GM21576 (cell line): ENCODE measurements around the gene ILKAP.
"Not testable (repeated sequence)": the region's sequence is repeated elsewhere in the genome, so short reads cannot be mapped to it uniquely, and the experiment has no call there.

Experiments used
- ATAC-seq: cut with Tn5 transposase; IDR thresholded peaks from one replicate; pipeline ENCODE4 v1.9.1; 2021; ENCODE audit warnings: mild to moderate bottlenecking, moderate library complexity; ENCODE audit not compliant: unreplicated experiment

Gene ILKAP

DNA sequence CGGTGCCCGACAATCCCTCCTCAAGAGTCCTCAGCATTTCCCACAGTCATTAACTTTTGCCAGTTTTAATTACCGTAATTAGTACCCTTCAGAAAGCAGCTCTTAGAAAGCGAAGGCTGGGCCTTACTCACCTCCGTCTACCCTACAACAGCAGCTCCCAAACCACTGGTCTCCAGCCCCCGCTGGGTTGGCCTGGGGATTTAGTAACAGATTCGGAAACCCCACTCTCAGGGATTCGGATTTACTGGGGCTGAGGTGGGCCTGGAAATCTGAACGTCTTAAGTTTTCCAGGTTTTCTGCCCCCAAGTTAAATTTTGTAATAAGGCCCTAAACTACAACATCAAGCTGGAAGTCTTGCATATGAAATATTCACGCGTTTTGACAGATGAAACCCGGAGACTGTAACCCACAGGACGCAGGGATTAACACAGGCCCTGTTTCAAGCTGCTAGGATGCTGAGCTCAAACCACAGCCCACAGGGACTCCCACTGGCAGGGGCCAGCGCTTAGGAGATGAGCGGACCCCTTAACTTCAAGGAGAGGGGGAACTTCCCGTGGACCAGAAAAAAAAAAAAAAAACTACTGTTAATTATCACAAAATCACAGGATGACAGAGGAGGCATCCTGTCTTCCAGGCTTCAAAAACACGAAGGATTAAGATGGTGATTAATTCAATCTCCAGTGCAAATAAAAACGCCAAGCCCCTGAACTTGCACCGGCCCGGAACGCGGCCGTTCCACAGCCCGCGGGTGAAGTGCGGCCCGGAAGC lies 985 bp downstream of the ILKAP start:
- ATAC-seq: no peak

GRCh38 chr2:238190445-238190844 lies 13.1 kb downstream of the ILKAP start:
- no peak for ATAC-seq

DNA sequence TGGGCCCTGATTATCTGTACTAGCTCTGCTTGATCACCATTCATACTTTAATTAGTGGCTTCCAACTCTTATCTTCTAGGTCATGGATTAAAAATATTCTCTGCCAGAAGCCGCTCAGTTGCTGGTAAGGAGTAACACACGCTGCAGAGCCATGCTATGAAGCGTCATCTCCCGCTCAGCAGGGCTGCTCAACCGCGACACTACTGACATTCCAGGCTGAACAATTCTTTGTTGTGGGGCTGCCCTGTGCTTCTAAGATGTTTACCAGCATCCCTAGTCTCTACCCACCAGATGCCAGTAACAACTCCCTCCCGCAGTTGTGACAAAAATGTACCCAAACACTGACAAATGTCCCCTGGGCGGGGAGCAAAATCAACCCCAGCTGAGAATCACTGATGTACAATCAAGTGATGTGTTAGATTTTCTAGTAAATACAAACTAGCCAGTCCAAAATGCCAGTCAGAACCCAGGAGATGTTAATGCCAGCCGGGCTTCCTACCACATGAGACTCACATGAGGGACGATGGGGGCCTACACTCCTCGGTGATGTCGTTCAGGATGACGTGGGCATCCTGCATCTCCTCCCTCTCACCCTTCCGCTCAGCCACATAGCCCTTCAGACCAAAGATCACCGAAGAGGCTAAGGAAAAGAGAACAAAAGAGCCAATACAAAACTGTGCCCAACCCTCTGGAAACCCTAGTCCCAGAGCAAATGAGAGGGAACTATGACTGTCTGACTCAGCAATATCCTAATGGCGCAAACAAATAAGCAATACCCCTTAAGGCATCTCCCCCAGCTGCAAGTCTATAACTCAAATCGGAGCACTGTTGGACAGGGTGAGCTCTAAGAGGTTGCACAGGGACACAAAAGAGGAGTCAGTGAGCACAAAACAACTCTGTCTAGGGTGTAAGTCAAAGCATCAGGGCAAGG lies 15.6 kb downstream of the ILKAP start:
- ATAC-seq: no peak

- ATAC-seq: no peak
These were observed 19.7 kb downstream of the ILKAP start for GRCh38 chr2:238183821-238184220.

GRCh38 chr2:238182362-238182761 lies 21.1 kb downstream of the ILKAP start:
- ATAC-seq: no peak

DNA sequence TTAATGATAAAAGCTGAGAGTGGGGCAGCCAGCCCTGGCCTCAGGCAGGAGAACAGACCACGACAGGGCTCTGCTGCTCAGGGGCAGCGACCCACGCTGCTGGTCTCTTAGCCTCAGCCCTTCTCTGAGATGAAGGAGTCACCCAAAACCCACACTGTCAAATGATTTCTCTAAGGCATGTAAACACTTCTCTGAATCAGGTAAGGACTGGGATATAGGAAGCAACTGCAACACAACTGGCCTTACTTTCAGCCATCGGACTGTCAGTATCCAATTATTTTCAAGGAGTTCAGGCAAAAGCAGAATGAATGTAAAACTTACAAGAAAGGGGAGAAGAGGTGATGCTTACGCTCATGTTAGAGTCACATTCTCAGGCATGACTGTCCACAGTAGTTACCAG lies 22.9 kb downstream of the ILKAP start:
- ATAC-seq: no peak

GRCh38 chr2:238176613-238177012 lies 26.9 kb downstream of the ILKAP start:
- no peak for ATAC-seq

DNA sequence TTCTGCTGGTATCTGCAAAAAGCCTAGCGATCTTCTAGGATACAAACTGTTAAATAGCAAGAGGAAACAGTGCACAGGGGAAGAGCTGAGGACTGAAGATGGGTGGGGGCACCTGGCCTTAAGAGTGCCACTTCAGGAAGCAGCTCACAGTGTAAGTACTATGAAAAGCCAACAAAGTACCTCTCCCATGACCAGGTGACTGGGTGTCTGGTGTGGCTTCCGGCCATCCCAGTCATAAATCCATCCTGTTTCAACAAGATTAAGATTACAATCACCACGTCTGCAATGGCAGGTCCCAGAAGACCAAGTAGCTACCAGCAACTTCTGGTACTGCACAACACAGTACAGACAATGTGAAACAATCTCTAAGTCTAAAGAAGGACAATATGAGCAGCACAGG lies 28.8 kb downstream of the ILKAP start:
- ATAC-seq: no peak

DNA sequence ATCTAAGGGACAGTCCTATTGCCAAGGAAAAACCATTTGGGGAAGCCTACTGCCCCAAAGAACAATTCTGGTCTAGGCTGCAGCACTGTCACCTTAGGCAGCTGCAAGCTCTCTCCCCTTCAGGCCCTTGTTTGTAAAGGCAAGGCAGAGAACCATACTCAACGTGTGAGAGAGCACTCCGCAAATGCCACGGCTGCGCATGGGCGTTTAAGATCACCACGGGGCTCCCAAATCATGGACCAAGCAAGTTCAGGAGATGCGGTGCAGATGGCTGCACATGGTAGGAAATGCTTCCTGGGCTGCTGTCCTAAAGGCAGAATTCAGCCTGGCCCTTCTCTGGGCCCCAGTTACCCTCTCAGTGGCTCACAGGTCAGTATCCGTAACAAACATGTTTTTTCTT lies 29.2 kb downstream of the ILKAP start:
- no peak for ATAC-seq

DNA sequence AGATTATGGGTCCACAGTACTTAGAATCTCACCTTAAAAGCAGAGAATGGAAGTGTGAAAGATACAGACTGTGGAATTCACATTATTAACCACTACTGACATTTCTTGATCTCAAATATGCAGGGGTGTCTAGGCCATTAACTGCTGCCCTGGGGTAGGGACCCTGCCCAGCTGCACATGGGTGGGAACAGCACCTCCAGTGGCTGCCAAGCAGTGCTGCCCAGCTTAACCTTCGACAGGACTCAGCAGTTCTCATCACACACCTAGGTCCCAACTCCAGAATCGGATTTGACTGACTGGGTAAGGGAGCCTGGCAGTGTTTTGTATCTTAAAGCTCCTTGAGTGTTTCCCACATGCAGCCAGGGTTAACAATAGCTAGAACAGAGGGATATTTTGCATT lies 29.8 kb downstream of the ILKAP start:
- no peak for ATAC-seq

GRCh38 chr2:238172439-238172838 lies 31.1 kb downstream of the ILKAP start:
- no peak for ATAC-seq

GRCh38 chr2:238171575-238172187 lies 31.8 kb downstream of the ILKAP start:
- no peak for ATAC-seq

DNA sequence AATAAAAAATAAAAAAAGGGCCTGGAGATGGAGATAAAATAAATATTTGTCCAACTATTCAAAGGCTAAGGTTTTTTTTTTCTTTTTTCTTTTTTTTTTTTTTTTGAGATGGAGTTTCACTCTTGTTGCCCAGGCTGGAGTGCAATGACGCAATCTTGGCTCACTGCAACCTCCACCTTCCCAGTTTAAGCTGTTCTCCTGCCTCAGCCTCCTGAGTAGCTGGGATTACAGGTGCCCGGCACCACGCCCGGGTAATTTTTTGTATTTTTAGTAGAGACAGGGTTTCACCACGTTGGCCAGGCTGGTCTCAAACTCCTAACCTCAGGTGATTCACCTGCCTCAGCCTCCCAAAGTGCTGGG lies 32.4 kb downstream of the ILKAP start:
- not testable (repeated sequence) for ATAC-seq

DNA sequence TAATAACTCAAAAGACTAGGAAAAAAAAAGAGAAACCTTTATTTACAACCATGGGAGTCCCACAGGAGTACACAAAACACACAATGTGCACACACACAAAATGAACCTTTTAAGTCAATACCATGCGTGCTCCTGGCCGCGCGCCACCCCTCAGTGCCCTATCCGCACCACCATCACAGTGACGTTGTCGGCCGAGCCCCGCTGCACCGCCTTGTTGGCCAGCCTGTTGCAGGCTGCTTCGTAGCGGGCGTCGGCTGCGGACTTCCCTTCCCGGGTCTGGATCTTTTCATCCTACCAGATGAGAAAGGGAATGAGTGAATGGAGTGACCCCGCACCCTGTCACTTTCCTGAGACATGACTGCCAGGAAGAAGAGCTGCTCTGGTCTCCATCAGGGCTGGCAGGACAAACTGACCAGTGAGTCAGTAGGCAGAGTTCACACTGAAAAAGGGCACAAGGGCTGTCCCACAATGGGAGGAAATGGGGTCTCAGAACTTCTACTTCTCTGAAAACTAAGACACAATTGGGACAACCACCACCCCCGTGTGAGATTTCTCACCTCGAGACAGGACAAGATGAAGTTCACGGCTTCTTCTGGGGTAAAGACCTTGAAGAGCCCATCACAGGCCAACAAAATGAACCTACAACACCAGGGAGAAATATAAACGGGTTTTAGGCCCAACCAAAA lies 33.0 kb downstream of the ILKAP start:
- ATAC-seq: no peak

DNA sequence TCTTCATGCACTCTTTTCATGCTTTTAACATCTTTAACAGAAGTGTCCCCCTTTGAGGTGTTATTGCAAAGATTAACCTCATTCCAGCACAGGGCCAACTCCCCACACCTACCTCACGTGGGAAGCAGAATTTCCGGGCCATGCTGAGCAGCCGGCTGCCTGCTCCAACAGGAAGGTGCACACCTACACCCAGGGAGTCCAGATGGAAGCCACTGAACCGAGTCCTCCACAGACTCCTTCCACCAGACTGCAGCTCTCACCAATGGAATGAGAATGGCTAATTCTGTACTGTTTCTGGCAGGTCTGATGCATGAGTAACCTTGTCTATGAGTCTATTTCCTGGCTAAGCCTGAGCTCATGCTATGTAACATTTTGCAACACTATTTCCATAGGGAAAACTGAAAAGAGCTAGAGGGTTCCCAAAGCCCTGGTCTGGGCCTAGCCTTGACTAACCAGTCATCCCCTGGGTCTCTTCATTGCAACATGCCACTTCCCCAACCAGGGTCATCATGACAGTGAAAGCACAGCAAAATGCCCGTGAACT lies 33.7 kb downstream of the ILKAP start:
- no peak for ATAC-seq

DNA sequence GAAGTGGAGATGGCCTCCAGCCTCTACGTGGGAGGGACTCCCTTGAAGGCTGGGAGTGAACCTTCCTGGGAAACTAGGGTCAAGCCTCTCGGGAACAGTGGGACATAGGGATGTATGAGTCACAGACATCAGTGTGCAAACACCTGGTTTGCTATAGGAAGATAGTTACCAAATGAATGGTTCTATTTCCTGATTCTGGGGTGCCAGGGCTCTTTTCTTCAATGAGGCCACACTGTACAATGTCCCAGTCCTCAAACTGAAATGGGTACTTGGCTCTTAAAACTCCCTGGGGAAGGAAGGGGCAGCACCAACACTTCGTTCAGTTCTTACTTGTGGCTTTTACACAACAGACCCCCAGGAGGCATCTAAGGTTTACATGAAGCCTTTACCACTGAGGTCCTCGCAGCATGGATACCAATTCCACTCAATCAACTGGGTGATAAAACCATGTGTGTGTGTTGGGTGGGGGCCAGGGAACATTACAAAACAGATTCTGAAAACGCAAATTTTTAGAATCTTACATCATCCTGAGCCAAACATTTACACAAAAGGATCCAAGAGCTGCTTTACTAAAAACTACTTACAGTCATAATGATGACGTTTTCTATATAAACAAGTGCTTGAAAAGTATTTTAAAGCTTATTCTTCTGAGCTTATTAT lies 34.3 kb downstream of the ILKAP start:
- ATAC-seq: no peak

- ATAC-seq: no peak
These were observed 35.1 kb downstream of the ILKAP start for GRCh38 chr2:238168196-238169047.

DNA sequence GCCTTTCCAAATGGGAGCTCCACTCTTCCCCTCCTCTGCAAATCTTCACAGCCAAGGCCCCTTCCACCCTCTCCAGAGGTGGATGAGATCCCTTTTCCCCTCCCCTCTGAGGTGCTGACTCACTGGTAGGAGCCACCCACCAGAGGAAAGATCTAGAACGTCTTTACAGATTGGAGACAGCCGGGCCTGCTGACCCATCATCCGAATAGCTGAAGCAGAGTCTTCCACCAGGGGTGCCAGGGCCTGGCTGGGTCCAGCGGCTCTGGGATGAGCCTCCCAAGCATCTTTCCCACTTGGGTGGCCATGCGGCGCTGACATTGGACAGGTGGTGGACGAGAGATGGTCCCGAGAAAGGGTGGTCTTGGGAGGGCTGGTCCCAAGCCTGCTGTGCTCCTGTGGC lies 35.7 kb downstream of the ILKAP start:
- ATAC-seq: no peak

GRCh38 chr2:238167344-238167715 lies 36.2 kb downstream of the ILKAP start:
- no peak for ATAC-seq
